GM23338 (cell line): ENCODE results near the gene APPL2. TPM values are rescaled to one million over a fixed set of nuclear protein-coding genes. Genes with fewer than 3 reads are reported as not detected.

Experiments
- ATAC-seq: fragments of 200-7000 bp; cut with Tn5 transposase; 3 replicates; pipeline ENCODE4 v1.9.1; 2020
- DNase-seq: peaks from one replicate; pipeline ENCODE4 v3.0.0-alpha.2; 2015; ENCODE audit warnings: low spot score
- H2AFZ ChIP-seq: fragments of 200-600 bp; sonication (generic); 2 replicates; pipeline ENCODE4 v1.8.0; 2016; ENCODE audit warnings: antibody characterized with exemption, mild to moderate bottlenecking, moderate library complexity
- H3F3A ChIP-seq: fragments of 200-600 bp; sonication (generic); replicated peaks from 2 replicates; pipeline ENCODE4 v1.8.0; 2017; ENCODE audit warnings: antibody characterized with exemption, mixed run types, low read depth
- H3K27ac ChIP-seq: fragments of 200-600 bp; sonication (generic); 2 replicates; pipeline ENCODE4 v1.6.1; 2016; ENCODE audit warnings: low read depth
- H3K27me3 ChIP-seq: fragments of 200-600 bp; sonication (generic); 2 replicates; pipeline ENCODE4 v1.8.0; 2016; ENCODE audit warnings: mild to moderate bottlenecking, mixed run types, moderate library complexity; ENCODE audit not compliant: insufficient read depth
- H3K36me3 ChIP-seq: fragments of 200-600 bp; sonication (generic); 2 replicates; pipeline ENCODE4 v1.8.0; 2016; ENCODE audit warnings: mild to moderate bottlenecking; ENCODE audit not compliant: insufficient read depth
- H3K4me1 ChIP-seq: fragments of 200-600 bp; sonication (generic); 2 replicates; pipeline ENCODE4 v1.8.0; 2016; ENCODE audit warnings: mild to moderate bottlenecking, moderate library complexity; ENCODE audit not compliant: insufficient read depth
- H3K4me2 ChIP-seq: fragments of 200-600 bp; sonication (generic); 2 replicates; pipeline ENCODE4 v1.7.1; 2017; ENCODE audit warnings: mixed run types
- H3K4me3 ChIP-seq: fragments of 200-600 bp; sonication (generic); 2 replicates; pipeline ENCODE4 v1.6.1; 2016; ENCODE audit warnings: mixed run types
- H3K79me2 ChIP-seq: fragments of 200-600 bp; sonication (generic); replicated peaks from 2 replicates; pipeline ENCODE4 v1.8.0; 2017; ENCODE audit warnings: mild to moderate bottlenecking; ENCODE audit not compliant: insufficient read depth
- H3K9me2 ChIP-seq: fragments of 200-600 bp; sonication (generic); 2 replicates; pipeline ENCODE4 v1.8.0; 2017; ENCODE audit not compliant: insufficient read depth
- H4K20me1 ChIP-seq: fragments of 200-600 bp; sonication (generic); replicated peaks from 2 replicates; pipeline ENCODE4 v1.8.0; 2017; ENCODE audit warnings: mild to moderate bottlenecking; ENCODE audit not compliant: insufficient read depth
- H3K27ac Mint-ChIP-seq: 2 replicates; pipeline ENCODE4 v1.8.0; 2020; ENCODE audit warnings: inconsistent platforms, mild to moderate bottlenecking, moderate library complexity, mixed read lengths
- H3K27me3 Mint-ChIP-seq: 3 replicates; pipeline ENCODE4 v1.8.0; 2022; ENCODE audit warnings: low read depth, mild to moderate bottlenecking, moderate library complexity, mixed read lengths, inconsistent platforms; ENCODE audit not compliant: insufficient read depth, poor library complexity
- H3K36me3 Mint-ChIP-seq: 3 replicates; pipeline ENCODE4 v1.8.0; 2021; ENCODE audit warnings: low read depth, mild to moderate bottlenecking, inconsistent platforms, moderate library complexity, mixed read lengths
- H3K4me1 Mint-ChIP-seq: 3 replicates; pipeline ENCODE4 v1.8.0; 2020; ENCODE audit warnings: mild to moderate bottlenecking, inconsistent platforms, mixed read lengths
- H3K4me3 Mint-ChIP-seq: 3 replicates; pipeline ENCODE4 v1.8.0; 2021; ENCODE audit warnings: moderate library complexity, mild to moderate bottlenecking, inconsistent platforms, mixed read lengths
- H3K9me3 Mint-ChIP-seq: 3 replicates; pipeline ENCODE4 v1.8.0; 2020; ENCODE audit warnings: moderate library complexity, mild to moderate bottlenecking, inconsistent platforms, mixed read lengths
- CREB1 ChIP-seq: fragments of 250-450 bp; sonication (Bioruptor Pico); IDR thresholded peaks from 2 replicates; pipeline ENCODE4 v1.5.0; 2020; ENCODE audit warnings: low read depth, mild to moderate bottlenecking, moderate library complexity
- EZH2 ChIP-seq: fragments of 200-600 bp; sonication (generic); IDR thresholded peaks from one replicate; pipeline ENCODE4 v1.8.0; 2017; ENCODE audit warnings: antibody characterized with exemption, mild to moderate bottlenecking, low read depth; ENCODE audit not compliant: unreplicated experiment
- EZH2phosphoT487 ChIP-seq: fragments of 200-600 bp; sonication (generic); IDR thresholded peaks from one replicate; pipeline ENCODE4 v1.8.1; 2018; ENCODE audit warnings: antibody characterized with exemption; ENCODE audit not compliant: unreplicated experiment
- JUNB ChIP-seq: IDR thresholded peaks from one replicate; pipeline ENCODE4 v1.6.1; 2016; ENCODE audit warnings: antibody characterized with exemption; ENCODE audit not compliant: unreplicated experiment
- NANOG ChIP-seq: IDR thresholded peaks from 2 replicates; pipeline ENCODE4 v1.6.1; 2016; ENCODE audit warnings: antibody characterized with exemption, borderline replicate concordance
- POLR2AphosphoS5 ChIP-seq: IDR thresholded peaks from 2 replicates; pipeline ENCODE4 v1.6.1; 2016; ENCODE audit warnings: antibody characterized with exemption, low read depth
- STAT1 ChIP-seq: IDR thresholded peaks from one replicate; pipeline ENCODE4 v1.6.1; 2016; ENCODE audit warnings: antibody characterized with exemption; ENCODE audit not compliant: unreplicated experiment
- ZNF114 ChIP-seq: fragments of 250-450 bp; sonication (Bioruptor Pico); IDR thresholded peaks from 2 replicates; pipeline ENCODE4 v1.5.0; 2020; ENCODE audit warnings: mild to moderate bottlenecking, moderate library complexity
- ZNF331 ChIP-seq: fragments of 250-450 bp; sonication (Bioruptor Pico); IDR thresholded peaks from 2 replicates; pipeline ENCODE4 v1.5.0; 2020; ENCODE audit warnings: low read depth, mild to moderate bottlenecking, moderate library complexity
- polyA plus RNA-seq: library from polyadenylated mRNA; unstranded; fragments of >200 nt; fragmentation: Nextera tagmentation; extraction: Ambion mirVana; gene quantifications from 2 replicates; pipeline ENCODE4 v1.2.1, GENCODE V29; 2016
- total RNA-seq: library from RNA; depleted of rRNA; stranded (reverse); fragments of >200 nt; shearing (Covaris generic); gene quantifications from 2 replicates; pipeline ENCODE4 v1.2.3, GENCODE V29; 2014
- TF ChIP-seq, protein P1 (sequence below): fragments of 250-450 bp; sonication (Bioruptor Pico); IDR thresholded peaks from 2 replicates; pipeline ENCODE4 v1.5.0; 2020; ENCODE audit warnings: mild to moderate bottlenecking, moderate library complexity
- TF ChIP-seq, protein P2 (sequence below), 2 experiments: fragments of 200-600 bp in 1 of 2; sonication (generic) in 1 of 2; conservative IDR thresholded peaks; 2 replicates each; pipeline versions ENCODE4 v1.5.1 to v1.6.1; 2016 to 2017; ENCODE audit warnings: antibody characterized with exemption in 2 of 2, low read depth in 2 of 2, mild to moderate bottlenecking in 2 of 2, moderate library complexity in 1 of 2
- TF ChIP-seq, protein P3 (sequence below): IDR thresholded peaks from one replicate; pipeline ENCODE4 v1.6.1; 2018; ENCODE audit warnings: antibody characterized with exemption; ENCODE audit not compliant: unreplicated experiment
- TF ChIP-seq, protein P4 (sequence below): IDR thresholded peaks from 2 replicates; pipeline ENCODE4 v1.6.1; 2016; ENCODE audit warnings: antibody characterized with exemption

Gene APPL2
- total and polyA plus RNA-seq, 2 experiments from 2014 or later = 9.3 to 17.4 TPM

DNA sequence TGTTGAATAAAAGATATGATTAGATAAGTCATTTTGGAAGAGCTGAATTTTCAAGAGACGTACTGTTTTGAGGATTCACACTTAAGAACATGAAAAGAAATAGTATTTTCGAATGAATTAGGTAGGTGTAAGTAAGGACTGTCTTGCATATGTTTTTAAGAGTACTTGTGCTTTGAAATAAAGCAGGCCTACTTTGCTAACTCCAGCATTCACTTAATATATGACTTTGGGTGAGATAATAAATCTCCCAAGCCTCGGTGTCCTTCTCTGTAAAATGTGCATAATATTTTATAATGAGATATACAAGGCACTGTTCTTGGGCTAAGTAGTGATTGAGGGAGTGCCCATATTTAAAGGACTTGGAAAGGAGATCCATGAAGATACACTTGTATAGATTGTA lies 73.8 kb downstream of the APPL2 start (continued):
- TF ChIP-seq ZNF331 (CRISPR knock-in tag) = no peak
- no peak for TF ChIP-seq CREB1

DNA sequence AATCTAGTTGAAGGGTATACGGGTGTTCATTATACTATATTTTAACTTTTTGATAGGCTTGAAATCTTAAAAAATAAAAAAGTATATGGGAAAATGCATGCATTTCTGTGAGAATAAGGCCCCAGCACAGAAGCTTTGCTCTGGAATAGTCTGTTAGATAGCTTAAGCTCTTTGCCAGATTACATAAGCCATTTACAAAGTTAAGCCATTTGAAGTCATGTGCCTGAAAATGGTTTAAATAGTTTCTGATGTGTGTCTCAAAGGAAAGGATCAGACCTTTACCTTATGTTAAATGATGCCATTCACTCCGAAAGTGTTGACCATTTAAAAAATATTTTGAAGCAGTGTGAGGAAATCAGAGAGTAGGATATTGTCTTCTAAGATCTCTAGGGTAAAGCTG lies 77.1 kb downstream of the APPL2 start:
- H4K20me1 ChIP-seq = no peaks in the 10 kb centered on the region
- H3F3A ChIP-seq = no peaks in the 10 kb centered on the region
- H3K27me3 Mint-ChIP-seq = peaks cover 5% of the 10 kb centered on the region
- no peak overlapping the region for H3K4me3 ChIP-seq
- H3K36me3 ChIP-seq = peaks cover 32% of the 10 kb centered on the region
- H2AFZ ChIP-seq = no peak overlapping the region
- ATAC-seq = no peak
- H3K27ac ChIP-seq = peak overlapping the region; percentile 42; the same call in 1 of the 2 replicates
- H3K9me2 ChIP-seq = no peaks in the 10 kb centered on the region
- no peaks in the 10 kb centered on the region for H3K9me3 Mint-ChIP-seq
- H3K4me1 Mint-ChIP-seq = peaks cover 16% of the 10 kb centered on the region; the same call in 2 of the 3 replicates
- H3K36me3 Mint-ChIP-seq = peaks cover 63% of the 10 kb centered on the region
- H3K4me1 ChIP-seq = peaks cover 15% of the 10 kb centered on the region
- no peak overlapping the region for H3K4me3 Mint-ChIP-seq
- no peaks in the 10 kb centered on the region for H3K79me2 ChIP-seq
- no peaks in the 10 kb centered on the region for H3K27me3 ChIP-seq
- peak overlapping the region; percentile 19; the same call in 1 of the 2 replicates for H3K27ac Mint-ChIP-seq
- no peak overlapping the region for H3K4me2 ChIP-seq
- DNase-seq = no peak
- no peak for TF ChIP-seq JUNB
- TF ChIP-seq NANOG = no peak
- TF ChIP-seq EZH2phosphoT487 = no peak
- TF ChIP-seq STAT1 = no peak
- no peak for TF ChIP-seq POLR2AphosphoS5
- no peak for TF ChIP-seq EZH2
- TF ChIP-seq, protein P1, sequence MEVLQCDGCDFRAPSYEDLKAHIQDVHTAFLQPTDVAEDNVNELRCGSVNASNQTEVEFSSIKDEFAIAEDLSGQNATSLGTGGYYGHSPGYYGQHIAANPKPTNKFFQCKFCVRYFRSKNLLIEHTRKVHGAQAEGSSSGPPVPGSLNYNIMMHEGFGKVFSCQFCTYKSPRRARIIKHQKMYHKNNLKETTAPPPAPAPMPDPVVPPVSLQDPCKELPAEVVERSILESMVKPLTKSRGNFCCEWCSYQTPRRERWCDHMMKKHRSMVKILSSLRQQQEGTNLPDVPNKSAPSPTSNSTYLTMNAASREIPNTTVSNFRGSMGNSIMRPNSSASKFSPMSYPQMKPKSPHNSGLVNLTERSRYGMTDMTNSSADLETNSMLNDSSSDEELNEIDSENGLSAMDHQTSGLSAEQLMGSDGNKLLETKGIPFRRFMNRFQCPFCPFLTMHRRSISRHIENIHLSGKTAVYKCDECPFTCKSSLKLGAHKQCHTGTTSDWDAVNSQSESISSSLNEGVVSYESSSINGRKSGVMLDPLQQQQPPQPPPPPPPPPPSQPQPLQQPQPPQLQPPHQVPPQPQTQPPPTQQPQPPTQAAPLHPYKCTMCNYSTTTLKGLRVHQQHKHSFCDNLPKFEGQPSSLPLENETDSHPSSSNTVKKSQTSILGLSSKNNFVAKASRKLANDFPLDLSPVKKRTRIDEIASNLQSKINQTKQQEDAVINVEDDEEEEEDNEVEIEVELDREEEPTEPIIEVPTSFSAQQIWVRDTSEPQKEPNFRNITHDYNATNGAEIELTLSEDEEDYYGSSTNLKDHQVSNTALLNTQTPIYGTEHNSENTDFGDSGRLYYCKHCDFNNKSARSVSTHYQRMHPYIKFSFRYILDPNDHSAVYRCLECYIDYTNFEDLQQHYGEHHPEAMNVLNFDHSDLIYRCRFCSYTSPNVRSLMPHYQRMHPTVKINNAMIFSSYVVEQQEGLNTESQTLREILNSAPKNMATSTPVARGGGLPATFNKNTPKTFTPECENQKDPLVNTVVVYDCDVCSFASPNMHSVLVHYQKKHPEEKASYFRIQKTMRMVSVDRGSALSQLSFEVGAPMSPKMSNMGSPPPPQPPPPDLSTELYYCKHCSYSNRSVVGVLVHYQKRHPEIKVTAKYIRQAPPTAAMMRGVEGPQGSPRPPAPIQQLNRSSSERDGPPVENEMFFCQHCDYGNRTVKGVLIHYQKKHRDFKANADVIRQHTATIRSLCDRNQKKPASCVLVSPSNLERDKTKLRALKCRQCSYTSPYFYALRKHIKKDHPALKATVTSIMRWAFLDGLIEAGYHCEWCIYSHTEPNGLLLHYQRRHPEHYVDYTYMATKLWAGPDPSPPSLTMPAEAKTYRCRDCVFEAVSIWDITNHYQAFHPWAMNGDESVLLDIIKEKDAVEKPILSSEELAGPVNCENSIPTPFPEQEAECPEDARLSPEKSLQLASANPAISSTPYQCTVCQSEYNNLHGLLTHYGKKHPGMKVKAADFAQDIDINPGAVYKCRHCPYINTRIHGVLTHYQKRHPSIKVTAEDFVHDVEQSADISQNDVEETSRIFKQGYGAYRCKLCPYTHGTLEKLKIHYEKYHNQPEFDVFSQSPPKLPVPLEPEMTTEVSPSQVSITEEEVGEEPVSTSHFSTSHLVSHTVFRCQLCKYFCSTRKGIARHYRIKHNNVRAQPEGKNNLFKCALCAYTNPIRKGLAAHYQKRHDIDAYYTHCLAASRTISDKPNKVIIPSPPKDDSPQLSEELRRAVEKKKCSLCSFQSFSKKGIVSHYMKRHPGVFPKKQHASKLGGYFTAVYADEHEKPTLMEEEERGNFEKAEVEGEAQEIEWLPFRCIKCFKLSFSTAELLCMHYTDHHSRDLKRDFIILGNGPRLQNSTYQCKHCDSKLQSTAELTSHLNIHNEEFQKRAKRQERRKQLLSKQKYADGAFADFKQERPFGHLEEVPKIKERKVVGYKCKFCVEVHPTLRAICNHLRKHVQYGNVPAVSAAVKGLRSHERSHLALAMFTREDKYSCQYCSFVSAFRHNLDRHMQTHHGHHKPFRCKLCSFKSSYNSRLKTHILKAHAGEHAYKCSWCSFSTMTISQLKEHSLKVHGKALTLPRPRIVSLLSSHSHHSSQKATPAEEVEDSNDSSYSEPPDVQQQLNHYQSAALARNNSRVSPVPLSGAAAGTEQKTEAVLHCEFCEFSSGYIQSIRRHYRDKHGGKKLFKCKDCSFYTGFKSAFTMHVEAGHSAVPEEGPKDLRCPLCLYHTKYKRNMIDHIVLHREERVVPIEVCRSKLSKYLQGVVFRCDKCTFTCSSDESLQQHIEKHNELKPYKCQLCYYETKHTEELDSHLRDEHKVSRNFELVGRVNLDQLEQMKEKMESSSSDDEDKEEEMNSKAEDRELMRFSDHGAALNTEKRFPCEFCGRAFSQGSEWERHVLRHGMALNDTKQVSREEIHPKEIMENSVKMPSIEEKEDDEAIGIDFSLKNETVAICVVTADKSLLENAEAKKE = no peak
- no peak for TF ChIP-seq ZNF114 (CRISPR knock-in tag)
- no peak for TF ChIP-seq ZNF331 (CRISPR knock-in tag)
- TF ChIP-seq, protein P2, sequence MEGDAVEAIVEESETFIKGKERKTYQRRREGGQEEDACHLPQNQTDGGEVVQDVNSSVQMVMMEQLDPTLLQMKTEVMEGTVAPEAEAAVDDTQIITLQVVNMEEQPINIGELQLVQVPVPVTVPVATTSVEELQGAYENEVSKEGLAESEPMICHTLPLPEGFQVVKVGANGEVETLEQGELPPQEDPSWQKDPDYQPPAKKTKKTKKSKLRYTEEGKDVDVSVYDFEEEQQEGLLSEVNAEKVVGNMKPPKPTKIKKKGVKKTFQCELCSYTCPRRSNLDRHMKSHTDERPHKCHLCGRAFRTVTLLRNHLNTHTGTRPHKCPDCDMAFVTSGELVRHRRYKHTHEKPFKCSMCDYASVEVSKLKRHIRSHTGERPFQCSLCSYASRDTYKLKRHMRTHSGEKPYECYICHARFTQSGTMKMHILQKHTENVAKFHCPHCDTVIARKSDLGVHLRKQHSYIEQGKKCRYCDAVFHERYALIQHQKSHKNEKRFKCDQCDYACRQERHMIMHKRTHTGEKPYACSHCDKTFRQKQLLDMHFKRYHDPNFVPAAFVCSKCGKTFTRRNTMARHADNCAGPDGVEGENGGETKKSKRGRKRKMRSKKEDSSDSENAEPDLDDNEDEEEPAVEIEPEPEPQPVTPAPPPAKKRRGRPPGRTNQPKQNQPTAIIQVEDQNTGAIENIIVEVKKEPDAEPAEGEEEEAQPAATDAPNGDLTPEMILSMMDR (conservative IDR thresholded peaks at IDR 0.05; ENCODE audit: low read depth in 2 of 2) = no peak
- no peak for TF ChIP-seq CREB1
- TF ChIP-seq, protein P3, sequence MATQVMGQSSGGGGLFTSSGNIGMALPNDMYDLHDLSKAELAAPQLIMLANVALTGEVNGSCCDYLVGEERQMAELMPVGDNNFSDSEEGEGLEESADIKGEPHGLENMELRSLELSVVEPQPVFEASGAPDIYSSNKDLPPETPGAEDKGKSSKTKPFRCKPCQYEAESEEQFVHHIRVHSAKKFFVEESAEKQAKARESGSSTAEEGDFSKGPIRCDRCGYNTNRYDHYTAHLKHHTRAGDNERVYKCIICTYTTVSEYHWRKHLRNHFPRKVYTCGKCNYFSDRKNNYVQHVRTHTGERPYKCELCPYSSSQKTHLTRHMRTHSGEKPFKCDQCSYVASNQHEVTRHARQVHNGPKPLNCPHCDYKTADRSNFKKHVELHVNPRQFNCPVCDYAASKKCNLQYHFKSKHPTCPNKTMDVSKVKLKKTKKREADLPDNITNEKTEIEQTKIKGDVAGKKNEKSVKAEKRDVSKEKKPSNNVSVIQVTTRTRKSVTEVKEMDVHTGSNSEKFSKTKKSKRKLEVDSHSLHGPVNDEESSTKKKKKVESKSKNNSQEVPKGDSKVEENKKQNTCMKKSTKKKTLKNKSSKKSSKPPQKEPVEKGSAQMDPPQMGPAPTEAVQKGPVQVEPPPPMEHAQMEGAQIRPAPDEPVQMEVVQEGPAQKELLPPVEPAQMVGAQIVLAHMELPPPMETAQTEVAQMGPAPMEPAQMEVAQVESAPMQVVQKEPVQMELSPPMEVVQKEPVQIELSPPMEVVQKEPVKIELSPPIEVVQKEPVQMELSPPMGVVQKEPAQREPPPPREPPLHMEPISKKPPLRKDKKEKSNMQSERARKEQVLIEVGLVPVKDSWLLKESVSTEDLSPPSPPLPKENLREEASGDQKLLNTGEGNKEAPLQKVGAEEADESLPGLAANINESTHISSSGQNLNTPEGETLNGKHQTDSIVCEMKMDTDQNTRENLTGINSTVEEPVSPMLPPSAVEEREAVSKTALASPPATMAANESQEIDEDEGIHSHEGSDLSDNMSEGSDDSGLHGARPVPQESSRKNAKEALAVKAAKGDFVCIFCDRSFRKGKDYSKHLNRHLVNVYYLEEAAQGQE = no peak
- TF ChIP-seq, protein P4, sequence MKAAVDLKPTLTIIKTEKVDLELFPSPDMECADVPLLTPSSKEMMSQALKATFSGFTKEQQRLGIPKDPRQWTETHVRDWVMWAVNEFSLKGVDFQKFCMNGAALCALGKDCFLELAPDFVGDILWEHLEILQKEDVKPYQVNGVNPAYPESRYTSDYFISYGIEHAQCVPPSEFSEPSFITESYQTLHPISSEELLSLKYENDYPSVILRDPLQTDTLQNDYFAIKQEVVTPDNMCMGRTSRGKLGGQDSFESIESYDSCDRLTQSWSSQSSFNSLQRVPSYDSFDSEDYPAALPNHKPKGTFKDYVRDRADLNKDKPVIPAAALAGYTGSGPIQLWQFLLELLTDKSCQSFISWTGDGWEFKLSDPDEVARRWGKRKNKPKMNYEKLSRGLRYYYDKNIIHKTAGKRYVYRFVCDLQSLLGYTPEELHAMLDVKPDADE = no peak
